ENCODE results near the gene PODNL1. TPM values are rescaled to one million over a fixed set of nuclear protein-coding genes. Genes with fewer than 3 reads are reported as not detected.
"Not testable (repeated sequence)": the region's sequence is repeated elsewhere in the genome, so short reads cannot be mapped to it uniquely, and the experiment has no call there.

PODNL1 gene
- total and polyA plus RNA-seq, 8 donors = 0.92 to 3.4 (median 1.3) TPM; not detected in 5

GRCh38 chr19:13977803-13978202 is 39.6 kb upstream of the PODNL1 start:
- peaks cover 17 to 26% (median 20%) of the 10 kb centered on the region in 4 donors for H3K4me1 ChIP-seq
- peak overlapping the region in 1 of 4 donors; percentile 57 for H3K4me3 ChIP-seq
- H3K27me3 ChIP-seq = no peaks in the 10 kb centered on the region
- peak overlapping the region in 4 of 5 donors; percentile 59 to 82 (median 76) for H3K27ac ChIP-seq
- WGBS, 5 donors = 68 to 78% (median 76%) methylated on average over 10 to 12 of the region's 12 CpGs
- intact Hi-C loops (cut with DNase I; ENCODE audit: low total_unique reads) = no loop called here
- no peak for DNase-seq
- H3K9me3 ChIP-seq = no peaks in the 10 kb centered on the region
- H3K36me3 ChIP-seq = peaks cover 11 to 70% (median 64%) of the 10 kb centered on the region in 4 donors
- no peak for TF ChIP-seq POLR2A (IDR thresholded peaks at IDR 0.05)
- TF ChIP-seq POLR2AphosphoS5 (IDR thresholded peaks at IDR 0.05) = no peak
- TF ChIP-seq EP300 (IDR thresholded peaks at IDR 0.05) = no peak
- TF ChIP-seq, protein P1, sequence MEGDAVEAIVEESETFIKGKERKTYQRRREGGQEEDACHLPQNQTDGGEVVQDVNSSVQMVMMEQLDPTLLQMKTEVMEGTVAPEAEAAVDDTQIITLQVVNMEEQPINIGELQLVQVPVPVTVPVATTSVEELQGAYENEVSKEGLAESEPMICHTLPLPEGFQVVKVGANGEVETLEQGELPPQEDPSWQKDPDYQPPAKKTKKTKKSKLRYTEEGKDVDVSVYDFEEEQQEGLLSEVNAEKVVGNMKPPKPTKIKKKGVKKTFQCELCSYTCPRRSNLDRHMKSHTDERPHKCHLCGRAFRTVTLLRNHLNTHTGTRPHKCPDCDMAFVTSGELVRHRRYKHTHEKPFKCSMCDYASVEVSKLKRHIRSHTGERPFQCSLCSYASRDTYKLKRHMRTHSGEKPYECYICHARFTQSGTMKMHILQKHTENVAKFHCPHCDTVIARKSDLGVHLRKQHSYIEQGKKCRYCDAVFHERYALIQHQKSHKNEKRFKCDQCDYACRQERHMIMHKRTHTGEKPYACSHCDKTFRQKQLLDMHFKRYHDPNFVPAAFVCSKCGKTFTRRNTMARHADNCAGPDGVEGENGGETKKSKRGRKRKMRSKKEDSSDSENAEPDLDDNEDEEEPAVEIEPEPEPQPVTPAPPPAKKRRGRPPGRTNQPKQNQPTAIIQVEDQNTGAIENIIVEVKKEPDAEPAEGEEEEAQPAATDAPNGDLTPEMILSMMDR (IDR thresholded peaks at IDR 0.05) = no peak

- intact Hi-C loops (cut with DNase I; ENCODE audit: low total_unique reads) = no loop called here
- 82 to 95% (median 91%) methylated on average over 12 of the region's 12 CpGs for WGBS, 5 donors
- peaks cover 14 to 70% (median 64%) of the 10 kb centered on the region in 4 donors for H3K36me3 ChIP-seq
- TF ChIP-seq, protein P1 (IDR thresholded peaks at IDR 0.05) = no peak
- no peak for TF ChIP-seq EP300 (IDR thresholded peaks at IDR 0.05)
- TF ChIP-seq POLR2A (IDR thresholded peaks at IDR 0.05) = no peak
- TF ChIP-seq POLR2AphosphoS5 (IDR thresholded peaks at IDR 0.05) = no peak
- H3K27me3 ChIP-seq = no peaks in the 10 kb centered on the region
- no peak overlapping the region for H3K27ac ChIP-seq
- H3K4me1 ChIP-seq = peaks cover 17 to 26% (median 20%) of the 10 kb centered on the region in 4 donors
- H3K4me3 ChIP-seq = no peak overlapping the region
- no peak for DNase-seq
- no peaks in the 10 kb centered on the region for H3K9me3 ChIP-seq
Observed at GRCh38 chr19:13976446-13976845, 38.2 kb upstream of the PODNL1 start.

DNA sequence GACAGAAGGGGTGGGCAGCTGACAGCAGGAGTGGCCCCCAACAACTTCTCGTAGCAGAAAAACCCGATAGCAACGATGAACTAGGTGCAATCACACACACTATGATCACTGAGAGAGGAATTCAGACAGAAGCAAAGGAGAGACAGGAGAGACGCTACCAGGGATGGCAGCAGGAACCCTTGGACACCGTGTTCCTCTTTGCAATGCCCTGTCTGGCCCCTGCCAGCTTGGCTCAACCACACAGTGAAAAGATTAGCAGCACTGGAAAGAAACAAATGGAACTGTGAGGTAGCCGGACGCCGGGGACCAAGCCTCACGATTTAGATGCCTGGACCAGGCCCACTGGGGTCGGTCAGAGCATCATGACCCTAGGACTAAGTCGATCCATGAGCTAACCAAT is 37.7 kb upstream of the PODNL1 start:
- intact Hi-C loops (cut with DNase I; ENCODE audit: low total_unique reads) = no loop called here
- peaks cover 17 to 26% (median 20%) of the 10 kb centered on the region in 4 donors for H3K4me1 ChIP-seq
- peaks cover 14 to 72% (median 67%) of the 10 kb centered on the region in 4 donors for H3K36me3 ChIP-seq
- WGBS, 5 donors = 90 to 94% (median 93%) methylated on average over 11 of the region's 11 CpGs
- H3K27ac ChIP-seq = no peak overlapping the region
- TF ChIP-seq POLR2A (IDR thresholded peaks at IDR 0.05) = no peak
- TF ChIP-seq, protein P1 (IDR thresholded peaks at IDR 0.05) = no peak
- TF ChIP-seq POLR2AphosphoS5 (IDR thresholded peaks at IDR 0.05) = no peak
- no peak for TF ChIP-seq EP300 (IDR thresholded peaks at IDR 0.05)
- DNase-seq = no peak
- H3K9me3 ChIP-seq = no peaks in the 10 kb centered on the region
- H3K27me3 ChIP-seq = no peaks in the 10 kb centered on the region
- no peak overlapping the region for H3K4me3 ChIP-seq

GRCh38 chr19:13974073-13974472 is 35.9 kb upstream of the PODNL1 start:
- 38 to 46% (median 41%) methylated on average over 12 of the region's 12 CpGs for WGBS, 5 donors
- no peaks in the 10 kb centered on the region for H3K27me3 ChIP-seq
- peak; percentile 47 to 81 for DNase-seq
- H3K4me1 ChIP-seq = peaks cover 11 to 15% (median 11%) of the 10 kb centered on the region in 4 donors
- no peak overlapping the region for H3K27ac ChIP-seq
- H3K36me3 ChIP-seq = peaks cover 23 to 80% (median 77%) of the 10 kb centered on the region in 4 donors
- intact Hi-C loops (cut with DNase I; ENCODE audit: low total_unique reads) = no loop called here
- TF ChIP-seq EP300 (IDR thresholded peaks at IDR 0.05) (no peak), POLR2AphosphoS5 (IDR thresholded peaks at IDR 0.05) (no peak), POLR2A (IDR thresholded peaks at IDR 0.05) (no peak)
- TF ChIP-seq, protein P1 (IDR thresholded peaks at IDR 0.05) = no peak
- H3K4me3 ChIP-seq = no peak overlapping the region
- no peaks in the 10 kb centered on the region for H3K9me3 ChIP-seq

DNA sequence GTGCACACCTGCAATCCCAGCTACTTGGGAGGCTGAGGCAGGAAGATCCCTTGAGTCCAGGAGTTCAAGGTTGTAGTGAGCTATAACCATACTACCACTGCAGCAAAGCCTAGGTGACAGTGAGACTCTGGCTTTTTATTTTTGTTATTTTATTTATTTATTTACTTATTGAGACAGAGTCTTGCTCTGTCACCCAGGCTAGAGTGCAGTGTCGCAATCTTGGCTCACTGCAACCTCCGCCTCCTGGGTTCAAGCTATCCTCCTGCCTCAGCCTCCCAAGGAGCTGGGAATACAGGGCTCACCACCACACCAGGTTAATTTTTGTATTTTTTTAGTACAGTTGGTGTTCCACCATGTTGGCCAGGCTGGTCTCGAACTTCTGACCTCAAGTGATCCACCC is 35.3 kb upstream of the PODNL1 start:
- H3K36me3 ChIP-seq = peaks cover 29 to 86% (median 83%) of the 10 kb centered on the region in 4 donors
- DNase-seq; H3K4me1 ChIP-seq; H3K4me3 ChIP-seq; H3K27ac ChIP-seq; H3K9me3 ChIP-seq; H3K27me3 ChIP-seq; intact Hi-C loops (cut with DNase I; ENCODE audit: low total_unique reads): not testable (repeated sequence)
- 90 to 99% (median 96%) methylated on average over 3 of the region's 3 CpGs for WGBS, 5 donors
